Gastroesophageal sphincter (tissue), 2 donors: ENCODE results near the gene CD34.

ENCODE experiments used
- POLR2A ChIP-seq, 2 donors: fragments of 450-650 bp; IDR thresholded peaks; one replicate each; pipeline ENCODE4 v1.6.1; 2017; ENCODE audit warnings: antibody characterized with exemption in 2 of 2, mild to moderate bottlenecking in 2 of 2, moderate library complexity in 1 of 2
- POLR2AphosphoS5 ChIP-seq: sonication (generic); formaldehyde crosslinking; IDR thresholded peaks from one replicate; pipeline ENCODE4 v1.6.1; 2017; ENCODE audit warnings: antibody characterized with exemption

DNA sequence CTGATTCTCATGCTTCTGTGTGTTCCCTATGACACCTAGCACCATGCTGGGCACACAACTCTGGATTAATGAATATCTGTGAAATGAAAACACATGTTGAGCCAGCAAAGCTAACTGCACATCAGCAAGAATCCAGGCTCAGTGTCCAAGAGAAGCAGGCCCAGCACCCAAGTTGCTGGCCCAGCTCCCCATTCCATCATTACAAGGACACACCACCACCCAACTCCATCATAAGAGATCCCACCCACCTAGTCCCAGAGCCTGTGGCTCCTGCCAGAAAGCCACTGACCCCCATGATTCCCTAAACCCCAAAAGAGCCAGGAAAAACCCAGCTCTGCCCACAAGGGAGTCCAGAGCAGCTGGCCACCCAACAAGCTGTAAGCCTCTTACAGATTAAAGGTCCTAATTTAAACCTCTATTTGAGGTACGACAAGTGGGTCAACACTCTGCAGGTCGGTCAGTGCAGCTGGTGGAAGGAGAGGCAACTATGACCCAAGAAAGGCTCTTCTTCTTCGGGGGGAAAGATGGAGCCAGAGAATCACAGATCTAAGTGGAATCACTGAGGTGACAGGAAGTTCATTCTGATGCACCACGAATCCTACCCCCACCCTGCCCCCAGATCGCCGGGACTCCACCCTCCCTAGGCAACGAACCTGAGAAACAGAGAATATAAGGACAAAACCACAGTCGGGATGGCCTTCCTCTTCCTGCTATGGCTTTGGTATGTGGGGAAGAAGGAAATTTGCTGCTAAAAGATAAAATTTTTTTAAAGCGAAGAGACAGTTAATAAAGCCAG, 58.2 kb downstream of the CD34 start:
- TF ChIP-seq POLR2A (IDR thresholded peaks at IDR 0.05): no peak
- TF ChIP-seq POLR2AphosphoS5: no peak
